Pancreas (tissue), 10 donors: ENCODE data around the gene NID2. TPM values are rescaled to one million over a fixed set of nuclear protein-coding genes. Genes with fewer than 3 reads are reported as not detected.

Experiments
- ATAC-seq, 4 donors: fragments of 200-7000 bp; cut with Tn5 transposase; one replicate each; pipeline versions ENCODE4 v1.8.0 to v1.9.1; 2020; ENCODE audit warnings: mild to moderate bottlenecking in 4 of 4, moderate library complexity in 4 of 4
- DNase-seq, 6 donors: peaks; one replicate each; pipeline ENCODE4 v3.0.0-alpha.2; 2020
- FAIRE-seq: peaks from 2 replicates; lab custom pipeline; 2012; peaks lifted over from hg19 to GRCh38; lab: Jason Lieb, UNC
- H3K27ac ChIP-seq, 4 donors: fragments of 200-600 bp; sonication (generic); 1 replicate in 3 of 4; 2 replicates in 1 of 4; pipeline versions ENCODE4 v1.5.0 to v1.8.0; 2020
- H3K27me3 ChIP-seq, 4 donors: fragments of 200-600 bp; one replicate each; pipeline ENCODE4 v1.8.0; 2021
- H3K36me3 ChIP-seq, 3 donors: fragments of 200-600 bp; sonication (generic) in 1 of 3; one replicate each; pipeline versions ENCODE4 v1.5.0 to v1.8.0; 2020 to 2021
- H3K4me1 ChIP-seq, 3 donors: fragments of 200-600 bp; one replicate each; pipeline ENCODE4 v1.8.0; 2021
- H3K4me3 ChIP-seq, 4 donors: fragments of 200-600 bp; sonication (generic) in 2 of 4; one replicate each; pipeline versions ENCODE4 v1.5.0 to v1.8.0; 2020 to 2021
- H3K9me3 ChIP-seq, 4 donors: fragments of 200-600 bp; one replicate each; pipeline ENCODE4 v1.8.0; 2021
- WGBS, 2 donors: extraction: QIAGEN DNeasy Blood & Tissue Kit; methylation state at CpG; one replicate each; pipeline ENCODE4 v1.1.7; 2013; 5-methylcytosine and 5-hydroxymethylcytosine counted together
- intact Hi-C, 3 donors: fragments of 100-400 bp; cut with DNase I; formaldehyde crosslinking; loops; one replicate each; pipeline versions ENCODE4 v1.11.1 to v1.14.2; 2022
- polyA plus RNA-seq, 2 donors: library from polyadenylated mRNA; stranded (reverse); fragments of 200-250 nt; gene quantifications; one replicate each; pipeline ENCODE4 v1.2.3, GENCODE V29; 2013
- total RNA-seq, 6 donors: library from RNA; stranded (reverse); fragmentation: NEBNext Ultra II Directional in 4 of 6; extraction: Animal tissue kit (Norgen Biotek cat#: 25700) in 4 of 6; gene quantifications; one replicate each; pipeline versions ENCODE4 v1.2.1 to v1.2.4, GENCODE V29; 2021 to 2023
- TF ChIP-seq, protein P1 (sequence below), 4 donors: fragments of 200-600 bp; sonication (generic) in 3 of 4; IDR thresholded peaks; one replicate each; pipeline versions ENCODE4 v1.5.0 to v1.8.0; 2021; ENCODE audit warnings: antibody characterized with exemption in 4 of 4
- donor health status: healthy with polysubstance abuse.
- donor health status: DM: no; HTN: no; CAD: no; lungs with moderate emphysema.
- donor health status: DM: no; HTN: no; CAD: no.
- donor health status: control.
- donor health status: control.
- donor health status: Bipolar disorder and iron deficiency.
- donor health status: DM: yes; HTN: yes; CAD: no.
- donor health status: DM: no; HTN: no; CAD: no.
- donor health status: DM: no; HTN: no; CAD: no.
- donor health status: DM: yes; HTN: yes; CAD: no.

Gene NID2
- total and polyA plus RNA-seq, 8 donors = 1.9 to 9.5 (median 3.8) TPM

GRCh38 chr14:51972566-51972965, 96.3 kb downstream of the NID2 start:
- 66 to 79% methylated on average over 7 of the region's 7 CpGs for WGBS, 2 donors
- H3K27ac ChIP-seq = no peak overlapping the region
- H3K27me3 ChIP-seq = no peaks in the 10 kb centered on the region
- no peak for ATAC-seq
- no peaks in the 10 kb centered on the region for H3K9me3 ChIP-seq
- no peak overlapping the region for H3K4me3 ChIP-seq
- no peaks in the 10 kb centered on the region for H3K36me3 ChIP-seq
- TF ChIP-seq, protein P1, sequence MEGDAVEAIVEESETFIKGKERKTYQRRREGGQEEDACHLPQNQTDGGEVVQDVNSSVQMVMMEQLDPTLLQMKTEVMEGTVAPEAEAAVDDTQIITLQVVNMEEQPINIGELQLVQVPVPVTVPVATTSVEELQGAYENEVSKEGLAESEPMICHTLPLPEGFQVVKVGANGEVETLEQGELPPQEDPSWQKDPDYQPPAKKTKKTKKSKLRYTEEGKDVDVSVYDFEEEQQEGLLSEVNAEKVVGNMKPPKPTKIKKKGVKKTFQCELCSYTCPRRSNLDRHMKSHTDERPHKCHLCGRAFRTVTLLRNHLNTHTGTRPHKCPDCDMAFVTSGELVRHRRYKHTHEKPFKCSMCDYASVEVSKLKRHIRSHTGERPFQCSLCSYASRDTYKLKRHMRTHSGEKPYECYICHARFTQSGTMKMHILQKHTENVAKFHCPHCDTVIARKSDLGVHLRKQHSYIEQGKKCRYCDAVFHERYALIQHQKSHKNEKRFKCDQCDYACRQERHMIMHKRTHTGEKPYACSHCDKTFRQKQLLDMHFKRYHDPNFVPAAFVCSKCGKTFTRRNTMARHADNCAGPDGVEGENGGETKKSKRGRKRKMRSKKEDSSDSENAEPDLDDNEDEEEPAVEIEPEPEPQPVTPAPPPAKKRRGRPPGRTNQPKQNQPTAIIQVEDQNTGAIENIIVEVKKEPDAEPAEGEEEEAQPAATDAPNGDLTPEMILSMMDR (IDR thresholded peaks at IDR 0.05) = no peak
- intact Hi-C loops = no loop called here
- DNase-seq = no peak
- no peaks in the 10 kb centered on the region for H3K4me1 ChIP-seq
- no peak for FAIRE-seq

DNA sequence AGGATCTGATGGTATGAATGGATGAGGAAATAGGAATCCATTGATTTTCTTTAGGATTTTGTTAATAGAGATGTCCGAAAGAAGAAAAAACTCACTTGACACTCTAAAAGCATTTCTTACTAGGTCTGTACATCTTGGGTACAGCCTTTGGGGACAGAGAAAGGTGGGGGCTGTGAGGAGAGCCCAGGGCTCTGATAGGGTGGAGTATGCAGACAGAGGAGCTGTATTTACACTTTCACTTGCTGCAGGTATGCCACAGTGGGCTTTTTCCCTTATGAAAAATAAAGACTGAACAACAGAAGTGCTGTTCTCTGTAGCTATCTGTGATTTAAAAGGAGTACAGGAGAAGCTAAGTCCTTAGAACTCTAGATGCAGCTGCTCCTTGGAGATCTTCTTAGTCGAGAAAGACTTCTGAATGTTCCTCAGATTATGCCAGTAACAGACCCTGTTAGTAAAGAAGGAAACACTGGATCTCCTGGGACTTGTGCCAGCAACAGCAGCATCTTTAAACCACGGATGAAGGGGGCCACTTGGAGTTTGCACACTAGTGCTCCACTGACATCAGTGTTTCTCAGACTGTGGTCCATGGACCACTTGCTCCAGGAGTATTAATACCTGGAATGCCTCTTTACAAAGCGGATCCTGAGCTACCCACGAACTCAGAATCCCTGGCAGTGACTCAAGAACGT, 98.9 kb downstream of the NID2 start:
- FAIRE-seq (no peak), DNase-seq (no peak), ATAC-seq (no peak)
- intact Hi-C loops = no loop called here
- H3K36me3 ChIP-seq = no peaks in the 10 kb centered on the region
- H3K9me3 ChIP-seq = no peaks in the 10 kb centered on the region
- 47 to 57% methylated on average over 6 of the region's 6 CpGs for WGBS, 2 donors
- H3K27ac ChIP-seq = no peak overlapping the region
- H3K4me1 ChIP-seq = no peaks in the 10 kb centered on the region
- no peak overlapping the region for H3K4me3 ChIP-seq
- TF ChIP-seq, protein P1 (IDR thresholded peaks at IDR 0.05) = no peak
- no peaks in the 10 kb centered on the region for H3K27me3 ChIP-seq

DNA sequence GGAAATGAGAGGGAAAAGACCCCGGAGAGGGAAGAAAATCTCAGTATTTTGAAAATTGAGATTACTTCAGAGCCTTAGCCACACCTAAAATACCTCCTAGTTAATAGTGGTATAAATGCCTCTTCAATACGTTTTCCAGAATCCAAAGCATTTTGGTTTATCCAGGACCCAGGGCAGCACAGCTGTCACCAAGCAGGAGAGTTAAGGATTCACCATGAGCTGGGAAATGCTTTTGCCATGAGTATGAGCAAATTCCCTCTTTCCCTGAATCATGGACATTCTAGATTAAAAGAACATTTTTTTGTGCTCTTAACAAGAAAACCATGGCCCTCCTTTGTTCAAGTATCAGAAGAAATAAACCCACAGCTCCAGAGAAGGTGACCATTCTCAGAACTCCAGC, 101.3 kb downstream of the NID2 start:
- no peaks in the 10 kb centered on the region for H3K27me3 ChIP-seq
- ATAC-seq = no peak
- H3K4me1 ChIP-seq = no peaks in the 10 kb centered on the region
- H3K36me3 ChIP-seq = no peaks in the 10 kb centered on the region
- no peak overlapping the region for H3K4me3 ChIP-seq
- no peak for FAIRE-seq
- no peaks in the 10 kb centered on the region for H3K9me3 ChIP-seq
- intact Hi-C loops = no loop called here
- WGBS, 2 donors = 55 to 60% methylated on average over 2 of the region's 2 CpGs
- no peak for DNase-seq
- TF ChIP-seq, protein P1 (IDR thresholded peaks at IDR 0.05) = no peak
- no peak overlapping the region for H3K27ac ChIP-seq

DNA sequence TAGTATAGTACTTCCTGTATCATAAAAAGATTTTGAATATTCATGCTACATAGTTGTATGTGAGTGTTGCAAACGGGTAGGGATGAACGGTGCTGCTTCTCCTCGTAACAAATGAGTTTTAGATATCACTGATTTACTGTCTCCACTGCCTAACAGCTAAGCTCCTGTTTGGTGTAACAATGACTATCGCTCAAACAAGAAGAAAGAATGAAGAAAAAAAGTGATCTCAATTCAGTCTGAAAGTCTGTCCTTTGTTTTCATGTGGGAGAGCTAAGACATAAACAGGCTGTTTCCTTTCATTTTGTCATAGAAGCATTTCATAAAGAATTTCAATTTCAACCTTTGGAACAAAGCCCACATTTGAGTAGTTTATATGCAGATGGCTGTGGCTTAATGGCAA, 105.6 kb downstream of the NID2 start:
- FAIRE-seq = no peak
- no peak overlapping the region for H3K4me3 ChIP-seq
- H3K36me3 ChIP-seq = no peaks in the 10 kb centered on the region
- WGBS, 2 donors = 22 to 25% methylated on average over 4 of the region's 4 CpGs
- H3K4me1 ChIP-seq = no peaks in the 10 kb centered on the region
- no peak for ATAC-seq
- TF ChIP-seq, protein P1 (IDR thresholded peaks at IDR 0.05) = no peak
- DNase-seq = no peak
- no peaks in the 10 kb centered on the region for H3K9me3 ChIP-seq
- intact Hi-C loops = no loop called here
- H3K27me3 ChIP-seq = no peaks in the 10 kb centered on the region
- no peak overlapping the region for H3K27ac ChIP-seq

DNA sequence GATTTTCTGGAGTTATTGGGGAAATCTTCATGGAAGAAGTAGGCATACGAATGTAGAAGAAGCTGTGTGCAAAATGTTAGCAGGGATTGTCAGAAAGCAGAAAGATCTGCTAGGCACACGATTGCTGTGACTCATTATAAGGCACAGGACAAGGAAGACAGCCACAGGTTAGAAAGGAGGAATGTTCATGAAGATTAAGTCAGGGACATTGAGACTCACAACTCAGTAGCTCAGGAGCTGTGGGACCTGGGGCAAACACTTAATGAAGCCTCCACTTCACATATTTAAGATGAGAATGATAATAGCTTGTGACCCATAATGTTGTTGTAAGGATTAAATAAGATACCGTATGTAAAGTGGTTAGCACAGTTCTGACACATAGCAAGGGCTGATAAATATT, 106.1 kb downstream of the NID2 start:
- TF ChIP-seq, protein P1 (IDR thresholded peaks at IDR 0.05) = no peak
- H3K4me3 ChIP-seq = no peak overlapping the region
- H3K36me3 ChIP-seq = no peaks in the 10 kb centered on the region
- intact Hi-C loops = no loop called here
- no peaks in the 10 kb centered on the region for H3K4me1 ChIP-seq
- no peak for ATAC-seq
- 20 to 27% methylated on average over 3 of the region's 3 CpGs for WGBS, 2 donors
- H3K27me3 ChIP-seq = no peaks in the 10 kb centered on the region
- DNase-seq = no peak
- no peaks in the 10 kb centered on the region for H3K9me3 ChIP-seq
- FAIRE-seq = no peak
- H3K27ac ChIP-seq = no peak overlapping the region
